Gastrocnemius medialis (tissue), 4 donors: ENCODE results near the gene SGMS1.

Experiments used
- POLR2A ChIP-seq, 2 donors: fragments of 450-650 bp; IDR thresholded peaks; one replicate each; pipeline ENCODE4 v1.6.1; 2017; ENCODE audit warnings: antibody characterized with exemption in 2 of 2, mild to moderate bottlenecking in 2 of 2, moderate library complexity in 2 of 2
- TF ChIP-seq, protein P1 (sequence below), 5 experiments: fragments of 450-650 bp in 3 of 5; fragments of 200-600 bp in 2 of 5; sonication (generic) in 2 of 5; IDR thresholded peaks in 4 of 5; conservative IDR thresholded peaks in 1 of 5; 1 replicate in 4 of 5; 2 replicates in 1 of 5; pipeline ENCODE4 v1.5.1; 2016 to 2019; ENCODE audit warnings: antibody characterized with exemption in 5 of 5, mild to moderate bottlenecking in 3 of 5, moderate library complexity in 3 of 5

DNA sequence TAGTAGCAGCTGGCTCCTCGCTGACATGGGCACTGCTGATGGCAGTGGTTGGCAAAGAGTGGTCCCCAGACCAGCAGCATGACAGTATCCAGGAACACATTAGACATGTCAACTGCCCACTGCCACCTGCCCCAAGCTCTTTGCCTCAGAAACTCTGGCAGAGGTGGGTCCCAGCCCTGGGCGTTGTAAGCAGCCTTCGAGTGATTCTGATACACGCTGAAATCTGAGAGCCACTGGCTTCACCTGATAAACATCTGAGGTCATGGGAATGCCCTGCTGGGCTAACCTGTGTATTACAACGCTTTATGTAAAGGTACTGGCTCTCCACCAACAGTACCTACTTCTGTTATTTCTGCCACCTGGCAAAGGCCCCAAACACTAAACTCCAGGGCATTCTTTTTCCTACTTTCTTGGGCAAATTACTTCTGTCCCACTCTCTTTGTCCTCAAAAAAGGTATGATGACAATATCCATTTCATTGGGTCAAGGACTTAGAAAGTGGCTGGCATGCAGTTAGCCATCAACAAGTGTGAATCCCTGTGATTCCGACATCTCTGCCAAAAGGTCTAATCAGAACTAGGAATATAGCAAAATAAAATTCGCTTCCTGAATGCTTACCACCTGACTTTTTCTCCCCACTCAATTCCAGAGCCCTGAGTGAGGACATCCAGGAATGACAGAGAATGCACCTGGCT, 9.2 kb downstream of the SGMS1 start:
- TF ChIP-seq, protein P1, sequence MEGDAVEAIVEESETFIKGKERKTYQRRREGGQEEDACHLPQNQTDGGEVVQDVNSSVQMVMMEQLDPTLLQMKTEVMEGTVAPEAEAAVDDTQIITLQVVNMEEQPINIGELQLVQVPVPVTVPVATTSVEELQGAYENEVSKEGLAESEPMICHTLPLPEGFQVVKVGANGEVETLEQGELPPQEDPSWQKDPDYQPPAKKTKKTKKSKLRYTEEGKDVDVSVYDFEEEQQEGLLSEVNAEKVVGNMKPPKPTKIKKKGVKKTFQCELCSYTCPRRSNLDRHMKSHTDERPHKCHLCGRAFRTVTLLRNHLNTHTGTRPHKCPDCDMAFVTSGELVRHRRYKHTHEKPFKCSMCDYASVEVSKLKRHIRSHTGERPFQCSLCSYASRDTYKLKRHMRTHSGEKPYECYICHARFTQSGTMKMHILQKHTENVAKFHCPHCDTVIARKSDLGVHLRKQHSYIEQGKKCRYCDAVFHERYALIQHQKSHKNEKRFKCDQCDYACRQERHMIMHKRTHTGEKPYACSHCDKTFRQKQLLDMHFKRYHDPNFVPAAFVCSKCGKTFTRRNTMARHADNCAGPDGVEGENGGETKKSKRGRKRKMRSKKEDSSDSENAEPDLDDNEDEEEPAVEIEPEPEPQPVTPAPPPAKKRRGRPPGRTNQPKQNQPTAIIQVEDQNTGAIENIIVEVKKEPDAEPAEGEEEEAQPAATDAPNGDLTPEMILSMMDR (IDR thresholded peaks at IDR 0.05 in 4 of 5, conservative IDR thresholded peaks at IDR 0.05 in 1 of 5), result peak in 4 of 5 experiments; percentile 37 to 64 (median 52)
- no peak for TF ChIP-seq POLR2A (IDR thresholded peaks at IDR 0.05)
